ENCODE data around the gene PDHA1. TPM values are rescaled to one million over a fixed set of nuclear protein-coding genes. Genes with fewer than 3 reads are reported as not detected.

PDHA1 gene
- total and polyA plus RNA-seq, 9 of the 15 experiments (the other 6 are each of a cell fraction or from before 2014, with no cell fraction given): 352 to 882 (median 446) TPM

DNA sequence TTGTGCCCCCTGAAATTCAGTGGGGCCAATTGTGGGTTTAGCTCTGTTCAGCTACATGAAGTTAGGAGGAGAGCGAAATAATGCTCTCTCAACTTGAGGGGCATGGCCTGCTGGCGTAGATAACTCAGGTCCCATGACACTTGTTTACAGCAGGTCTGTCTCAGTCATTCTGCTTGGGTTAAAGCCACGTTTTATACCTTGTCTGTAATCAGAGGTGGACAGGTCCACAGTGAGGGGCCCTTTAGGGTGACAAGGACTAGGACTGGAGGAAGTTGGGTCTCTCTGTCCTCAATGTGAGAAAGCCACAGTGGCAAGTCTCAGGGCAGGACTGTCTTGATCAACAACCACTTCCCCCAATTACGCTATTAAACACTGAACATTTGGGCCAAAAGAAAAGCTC lies 49.0 kb downstream of the PDHA1 start (continued):
- TF ChIP-seq SREBF1 (IDR thresholded peaks at IDR 0.05; ENCODE audit: borderline replicate concordance, low read depth, low read length) (no peak), TEAD1 (CRISPR knock-in tag; IDR thresholded peaks at IDR 0.05) (no peak), ZNF175 (CRISPR knock-in tag; IDR thresholded peaks at IDR 0.05; ENCODE audit: low read depth) (no peak), KLF10 (CRISPR knock-in tag; IDR thresholded peaks at IDR 0.05) (no peak), ZNF584 (CRISPR knock-in tag; IDR thresholded peaks at IDR 0.05; ENCODE audit: low read depth) (no peak), GABPB2 (CRISPR knock-in tag; conservative IDR thresholded peaks at IDR 0.05) (no peak), SMAD4 (CRISPR knock-in tag; conservative IDR thresholded peaks at IDR 0.05) (0 out of 2 replicates have a peak, but pooled peaks have one; percentile 28), NBN (IDR thresholded peaks at IDR 0.05; ENCODE audit: low read depth) (no peak), FOXA3 (CRISPR knock-in tag; conservative IDR thresholded peaks at IDR 0.05 in 1 of 2, IDR thresholded peaks at IDR 0.05 in 1 of 2) (peak in 1 of 2 experiments; percentile 32; a peak in 1 of 4 replicates), NUFIP1 (IDR thresholded peaks at IDR 0.05; ENCODE audit: partially characterized antibody) (no peak), PHTF2 (CRISPR knock-in tag; IDR thresholded peaks at IDR 0.05) (no peak), POLR3G (IDR thresholded peaks at IDR 0.05; ENCODE audit: extremely low read depth, insufficient read length, insufficient replicate concordance) (no peak), POLR3A (IDR thresholded peaks at IDR 0.05; ENCODE audit: borderline replicate concordance, extremely low read depth, insufficient read depth, insufficient read length) (no peak), FOXK1 (CRISPR knock-in tag; IDR thresholded peaks at IDR 0.05; ENCODE audit: borderline replicate concordance) (no peak), MCM5 (IDR thresholded peaks at IDR 0.05; ENCODE audit: low read depth) (no peak), ZNF354B (CRISPR knock-in tag; IDR thresholded peaks at IDR 0.05) (no peak), ZSCAN32 (CRISPR knock-in tag; IDR thresholded peaks at IDR 0.05) (no peak), SRSF9 (IDR thresholded peaks at IDR 0.05; ENCODE audit: borderline replicate concordance, low read depth, low read length) (no peak), PPARD (CRISPR knock-in tag; IDR thresholded peaks at IDR 0.05) (no peak), ZNF583 (CRISPR knock-in tag; IDR thresholded peaks at IDR 0.05) (no peak), DPF2 (IDR thresholded peaks at IDR 0.05) (peak; percentile 68), BHLHE40 (IDR thresholded peaks at IDR 0.05; ENCODE audit: low read length) (0 out of 2 replicates have a peak, but pooled peaks have one; percentile 21)
- TF ChIP-seq, protein P1, sequence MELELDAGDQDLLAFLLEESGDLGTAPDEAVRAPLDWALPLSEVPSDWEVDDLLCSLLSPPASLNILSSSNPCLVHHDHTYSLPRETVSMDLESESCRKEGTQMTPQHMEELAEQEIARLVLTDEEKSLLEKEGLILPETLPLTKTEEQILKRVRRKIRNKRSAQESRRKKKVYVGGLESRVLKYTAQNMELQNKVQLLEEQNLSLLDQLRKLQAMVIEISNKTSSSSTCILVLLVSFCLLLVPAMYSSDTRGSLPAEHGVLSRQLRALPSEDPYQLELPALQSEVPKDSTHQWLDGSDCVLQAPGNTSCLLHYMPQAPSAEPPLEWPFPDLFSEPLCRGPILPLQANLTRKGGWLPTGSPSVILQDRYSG (tag; conservative IDR thresholded peaks at IDR 0.05; ENCODE audit: low read depth): 0 out of 2 replicates have a peak, but pooled peaks have one; percentile 20
- TF ChIP-seq, protein P2, sequence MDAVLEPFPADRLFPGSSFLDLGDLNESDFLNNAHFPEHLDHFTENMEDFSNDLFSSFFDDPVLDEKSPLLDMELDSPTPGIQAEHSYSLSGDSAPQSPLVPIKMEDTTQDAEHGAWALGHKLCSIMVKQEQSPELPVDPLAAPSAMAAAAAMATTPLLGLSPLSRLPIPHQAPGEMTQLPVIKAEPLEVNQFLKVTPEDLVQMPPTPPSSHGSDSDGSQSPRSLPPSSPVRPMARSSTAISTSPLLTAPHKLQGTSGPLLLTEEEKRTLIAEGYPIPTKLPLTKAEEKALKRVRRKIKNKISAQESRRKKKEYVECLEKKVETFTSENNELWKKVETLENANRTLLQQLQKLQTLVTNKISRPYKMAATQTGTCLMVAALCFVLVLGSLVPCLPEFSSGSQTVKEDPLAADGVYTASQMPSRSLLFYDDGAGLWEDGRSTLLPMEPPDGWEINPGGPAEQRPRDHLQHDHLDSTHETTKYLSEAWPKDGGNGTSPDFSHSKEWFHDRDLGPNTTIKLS (IDR thresholded peaks at IDR 0.05; ENCODE audit: borderline replicate concordance, low read depth): no peak

Data from K562 (cell line).